Activated CD4-positive, alpha-beta T cell treated with anti-CD3 and anti-CD28 coated beads, Interleukin-2, amount 50 U/mL, for 16 hours (primary cell): Measurements from ENCODE around the gene CCDC91.
"Not testable (repeated sequence)": the region's sequence is repeated elsewhere in the genome, so short reads cannot be mapped to it uniquely, and the experiment has no call there.

Experiments used
- DNase-seq: peaks from one replicate; pipeline ENCODE4 v3.0.0-alpha.2; 2020

CCDC91 gene

GRCh38 chr12:28379779-28380178 is 189.5 kb downstream of the CCDC91 start:
- not testable (repeated sequence) for DNase-seq

DNA sequence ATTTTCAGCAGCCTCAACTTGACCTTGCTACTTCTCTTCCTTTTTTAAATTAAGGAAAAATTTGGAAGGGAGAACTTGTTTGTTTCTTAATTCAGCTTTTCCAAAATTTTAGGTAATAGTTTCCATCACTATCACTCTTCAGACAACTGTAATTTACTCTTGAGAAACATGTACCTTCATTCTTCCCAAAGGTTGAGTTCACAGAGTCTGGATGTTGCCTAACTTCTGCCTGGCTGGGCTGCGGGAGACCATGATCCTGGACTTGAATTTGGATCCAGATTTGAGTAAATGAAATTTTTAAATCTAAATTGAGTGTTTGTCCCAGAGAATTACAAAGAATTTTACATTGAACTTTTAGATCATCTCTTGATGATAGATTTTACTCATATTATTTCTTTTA is 193.1 kb downstream of the CCDC91 start:
- DNase-seq: no peak

GRCh38 chr12:28388879-28389278 is 198.6 kb downstream of the CCDC91 start:
- no peak for DNase-seq

GRCh38 chr12:28390206-28390605 is 199.9 kb downstream of the CCDC91 start:
- DNase-seq: no peak

DNA sequence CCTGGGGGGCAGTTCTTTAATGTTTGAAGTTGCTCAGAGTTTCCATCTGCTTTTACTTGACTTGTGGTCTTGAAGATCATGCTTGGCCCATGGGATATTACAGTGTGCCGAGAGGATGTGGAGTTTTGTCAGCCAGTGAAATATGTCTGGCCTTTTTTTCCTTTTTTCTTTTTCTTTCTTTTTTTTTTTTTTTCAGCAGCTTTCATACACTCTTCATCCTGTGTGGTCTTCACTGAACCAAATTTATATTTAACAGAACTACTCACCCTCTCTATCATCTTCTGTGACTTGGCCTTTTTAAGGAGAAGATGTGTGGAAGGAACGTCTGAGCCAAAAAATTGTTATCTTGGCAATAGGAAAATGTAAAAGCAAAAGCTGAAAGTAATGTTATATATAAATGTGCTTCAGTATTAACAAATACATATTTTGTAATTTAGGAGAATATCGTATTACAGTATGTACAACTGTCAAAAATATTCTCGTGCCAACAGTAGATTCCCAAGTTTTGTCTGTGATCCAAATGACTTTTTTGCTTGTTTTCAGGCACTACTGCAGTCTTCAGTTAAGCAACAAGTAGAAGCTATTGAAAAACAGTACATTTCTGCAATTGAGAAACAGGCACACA is 200.6 kb downstream of the CCDC91 start:
- DNase-seq: no peak

GRCh38 chr12:28409892-28410291 is 219.6 kb downstream of the CCDC91 start:
- DNase-seq: peak; percentile 1

GRCh38 chr12:28413460-28414109 is 223.3 kb downstream of the CCDC91 start:
- DNase-seq: no peak

GRCh38 chr12:28415755-28416154 is 225.5 kb downstream of the CCDC91 start:
- no peak for DNase-seq

DNA sequence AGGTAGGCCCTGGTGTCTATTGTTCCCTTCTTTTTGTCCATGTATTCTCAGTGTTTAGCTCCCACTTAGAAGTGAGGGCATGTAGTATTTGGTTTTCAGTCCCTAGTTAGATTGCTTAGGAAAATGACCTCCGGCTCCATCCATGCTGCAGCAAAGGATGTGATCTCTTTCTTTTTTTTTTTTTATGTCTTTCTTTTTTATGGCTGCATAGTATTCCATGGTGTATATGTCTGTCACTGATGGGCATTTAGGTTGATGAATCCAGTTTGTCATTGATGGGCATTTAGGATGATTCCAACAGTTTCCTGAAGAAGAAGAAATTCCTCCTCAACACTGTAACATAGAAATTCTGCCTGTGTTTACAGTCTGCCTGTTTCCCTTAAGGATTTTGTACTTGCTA is 231.1 kb downstream of the CCDC91 start:
- DNase-seq: no peak

- no peak for DNase-seq
Measured at GRCh38 chr12:28424965-28425364, 234.7 kb downstream of the CCDC91 start.

GRCh38 chr12:28425526-28425925 is 235.3 kb downstream of the CCDC91 start:
- no peak for DNase-seq

GRCh38 chr12:28427046-28427445 is 236.8 kb downstream of the CCDC91 start:
- DNase-seq: no peak

DNA sequence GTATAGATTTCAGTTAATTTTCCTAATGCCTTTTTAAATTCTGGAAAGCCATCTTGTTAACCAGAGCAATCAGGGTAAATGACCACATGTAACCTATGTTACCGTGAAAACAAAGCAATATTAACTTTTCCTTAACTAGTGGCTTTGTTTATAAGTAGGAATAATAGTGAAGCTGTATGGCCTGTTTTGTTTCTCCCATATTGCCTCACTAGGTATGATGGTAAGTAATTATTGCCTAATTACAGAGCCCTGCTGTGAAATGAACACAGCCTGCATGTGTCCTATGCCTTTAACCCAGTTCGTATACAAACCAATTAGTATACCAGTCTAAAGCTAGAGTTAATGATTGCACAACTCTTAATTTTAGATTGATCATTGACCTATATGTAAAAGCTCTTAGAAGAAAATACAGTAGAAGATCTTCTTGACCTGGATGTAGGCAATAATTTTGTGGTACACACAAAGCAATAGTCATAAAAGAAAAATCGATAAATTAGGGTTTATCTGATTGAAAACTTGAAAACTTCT is 249.9 kb downstream of the CCDC91 start:
- no peak for DNase-seq

GRCh38 chr12:28442101-28442500 is 251.8 kb downstream of the CCDC91 start:
- no peak for DNase-seq

DNA sequence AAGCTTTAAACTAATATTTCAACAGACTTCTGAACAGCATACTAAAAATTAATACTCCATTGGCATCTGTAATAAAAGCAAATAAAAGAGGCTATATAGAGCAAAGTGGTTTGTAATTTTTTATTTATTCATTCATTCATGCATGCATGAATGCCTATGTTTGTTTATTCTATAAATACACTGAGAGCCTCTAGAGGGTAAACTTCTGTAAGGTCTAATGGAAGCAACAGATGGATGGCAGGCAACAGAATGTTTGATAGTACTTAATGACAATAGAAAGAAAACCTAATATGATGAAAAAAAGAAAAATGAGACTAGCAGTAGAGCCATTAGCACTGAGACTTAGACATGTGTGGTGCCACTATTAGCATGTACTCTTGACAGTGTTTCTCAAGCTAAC is 253.1 kb downstream of the CCDC91 start:
- DNase-seq: no peak

- DNase-seq: no peak
Measured at GRCh38 chr12:28446031-28446430, 255.8 kb downstream of the CCDC91 start.

- DNase-seq: no peak
Measured at GRCh38 chr12:28453686-28454085, 263.4 kb downstream of the CCDC91 start.

GRCh38 chr12:28456934-28457710 is 266.9 kb downstream of the CCDC91 start:
- DNase-seq: no peak

DNA sequence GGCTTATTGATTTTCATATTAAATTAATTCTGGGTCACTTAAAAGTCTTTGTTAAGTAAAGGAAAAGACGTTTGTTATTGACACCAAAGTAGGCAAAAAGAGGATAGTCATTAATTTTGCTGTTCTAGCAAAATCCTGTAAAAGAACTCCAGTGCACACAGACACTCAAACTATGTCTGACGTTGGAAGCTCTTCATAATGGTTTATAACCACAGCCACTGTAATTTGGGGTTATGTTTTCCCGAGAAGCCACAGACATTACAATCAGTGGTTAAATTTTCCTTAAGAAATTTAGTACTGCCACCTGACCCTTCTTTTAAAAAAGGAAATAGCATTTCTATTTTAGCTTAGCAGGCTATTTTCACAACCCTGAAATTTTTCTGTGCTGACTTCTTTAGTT is 267.5 kb downstream of the CCDC91 start:
- no peak for DNase-seq

GRCh38 chr12:28459481-28459880 is 269.2 kb downstream of the CCDC91 start:
- DNase-seq: no peak

DNA sequence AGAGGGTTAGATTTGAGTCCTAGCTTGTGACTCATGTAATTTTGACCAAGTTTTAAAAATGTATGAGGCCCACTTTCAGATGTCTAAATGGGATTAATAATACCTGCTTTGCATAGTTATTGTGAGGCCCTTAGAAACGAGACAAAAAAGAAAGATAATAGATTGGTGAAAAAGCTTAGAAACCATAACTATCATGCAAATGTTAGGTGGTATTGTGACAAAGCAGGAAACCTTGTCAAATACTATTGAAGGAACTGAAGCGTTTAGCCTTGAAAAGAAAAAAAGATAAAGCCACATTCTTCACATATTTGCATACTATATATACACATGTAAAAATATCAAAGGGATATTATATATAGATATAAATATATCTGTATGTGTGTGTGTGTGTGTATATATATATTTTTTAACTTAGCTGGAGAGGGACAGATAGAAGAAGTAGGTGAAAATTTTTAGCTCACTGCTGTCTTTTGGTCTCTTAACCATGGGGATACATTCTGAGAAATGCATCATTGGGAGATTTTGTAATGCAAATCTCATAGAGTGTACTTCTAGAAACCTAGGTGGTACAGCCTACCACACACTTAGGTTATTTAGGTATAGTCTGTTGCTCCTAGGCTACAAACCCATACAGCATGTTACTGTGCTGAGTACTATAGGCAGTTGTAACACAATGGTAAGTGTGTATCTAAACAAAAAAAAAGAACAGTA is 270.3 kb downstream of the CCDC91 start:
- DNase-seq: no peak

DNA sequence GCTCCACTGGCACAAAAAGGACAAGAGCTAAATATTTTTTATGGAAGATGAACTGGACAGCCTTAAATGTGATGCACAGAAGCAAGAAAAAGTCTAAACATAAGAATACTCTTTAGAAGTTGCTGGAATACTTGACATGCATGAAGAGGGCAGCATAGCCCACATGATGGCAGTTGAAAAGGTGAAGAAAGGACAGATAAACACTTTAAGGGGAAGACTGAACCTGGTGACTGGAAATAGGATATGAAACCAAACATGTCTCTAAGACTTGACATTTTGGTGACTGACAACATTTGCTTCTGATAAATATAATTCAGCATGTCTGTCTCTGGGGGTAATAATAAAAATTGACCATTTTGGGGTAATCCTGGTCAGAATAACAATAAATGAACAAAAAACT is 273.1 kb downstream of the CCDC91 start:
- no peak for DNase-seq

- DNase-seq: not testable (repeated sequence)
Measured at GRCh38 chr12:28471762-28472161, 281.5 kb downstream of the CCDC91 start.
